ENCODE measurements around the gene SLC24A3. TPM values are rescaled to one million over a fixed set of nuclear protein-coding genes. Genes with fewer than 3 reads are reported as not detected.

The SLC24A3 gene
- total RNA-seq, 1 donor from 2014 or later = 0.79 TPM

GRCh38 chr20:19765266-19765665 lies 552.8 kb downstream of the SLC24A3 start:
- H3K4me3 ChIP-seq (ENCODE audit: insufficient read depth, low read depth, low read length) = no peak overlapping the region
- H3K79me2 ChIP-seq (ENCODE audit: insufficient read depth, low read length) = peaks cover 4% of the 10 kb centered on the region
- H3K4me1 ChIP-seq (ENCODE audit: insufficient read depth, low read length) = no peaks in the 10 kb centered on the region
- Mint-ChIP-seq H3K4me1 (ENCODE audit: low read depth, unreplicated experiment) (peaks cover 27% of the 10 kb centered on the region), H3K9me3 (ENCODE audit: unreplicated experiment) (no peaks in the 10 kb centered on the region), H3K27ac (ENCODE audit: unreplicated experiment) (no peak overlapping the region), H3K36me3 (ENCODE audit: low read depth, unreplicated experiment) (peaks cover 2% of the 10 kb centered on the region), H3K27me3 (ENCODE audit: low read depth, unreplicated experiment) (no peaks in the 10 kb centered on the region), H3K4me3 (ENCODE audit: unreplicated experiment) (no peak overlapping the region)
- H3K36me3 ChIP-seq (ENCODE audit: insufficient read depth, low read length) = no peaks in the 10 kb centered on the region
- H3K27me3 ChIP-seq (ENCODE audit: insufficient read depth, low read length) = no peaks in the 10 kb centered on the region
- no peak overlapping the region for H2AFZ ChIP-seq (ENCODE audit: low read depth, low read length)
- H3K9me3 ChIP-seq (ENCODE audit: insufficient read depth, low read depth, low read length) = no peaks in the 10 kb centered on the region
- H3K9ac ChIP-seq (ENCODE audit: low read length) = no peak overlapping the region
- H4K20me1 ChIP-seq (ENCODE audit: insufficient read depth, low read length) = peaks cover 18% of the 10 kb centered on the region
- DNase-seq (ENCODE audit: low read depth) = no peak
- TF ChIP-seq, protein P1, sequence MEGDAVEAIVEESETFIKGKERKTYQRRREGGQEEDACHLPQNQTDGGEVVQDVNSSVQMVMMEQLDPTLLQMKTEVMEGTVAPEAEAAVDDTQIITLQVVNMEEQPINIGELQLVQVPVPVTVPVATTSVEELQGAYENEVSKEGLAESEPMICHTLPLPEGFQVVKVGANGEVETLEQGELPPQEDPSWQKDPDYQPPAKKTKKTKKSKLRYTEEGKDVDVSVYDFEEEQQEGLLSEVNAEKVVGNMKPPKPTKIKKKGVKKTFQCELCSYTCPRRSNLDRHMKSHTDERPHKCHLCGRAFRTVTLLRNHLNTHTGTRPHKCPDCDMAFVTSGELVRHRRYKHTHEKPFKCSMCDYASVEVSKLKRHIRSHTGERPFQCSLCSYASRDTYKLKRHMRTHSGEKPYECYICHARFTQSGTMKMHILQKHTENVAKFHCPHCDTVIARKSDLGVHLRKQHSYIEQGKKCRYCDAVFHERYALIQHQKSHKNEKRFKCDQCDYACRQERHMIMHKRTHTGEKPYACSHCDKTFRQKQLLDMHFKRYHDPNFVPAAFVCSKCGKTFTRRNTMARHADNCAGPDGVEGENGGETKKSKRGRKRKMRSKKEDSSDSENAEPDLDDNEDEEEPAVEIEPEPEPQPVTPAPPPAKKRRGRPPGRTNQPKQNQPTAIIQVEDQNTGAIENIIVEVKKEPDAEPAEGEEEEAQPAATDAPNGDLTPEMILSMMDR (IDR thresholded peaks at IDR 0.05; ENCODE audit: insufficient read depth, low read depth, low read length) = no peak
- no peak for TF ChIP-seq EZH2 (IDR thresholded peaks at IDR 0.05; ENCODE audit: insufficient read depth, low read length)
- no peak overlapping the region for H3K27ac ChIP-seq (ENCODE audit: low read depth, low read length)
- no peak overlapping the region for H3K4me2 ChIP-seq (ENCODE audit: low read length)
- FAIRE-seq = no peak

- H3K79me2 ChIP-seq (ENCODE audit: insufficient read depth, low read length) = peaks cover 4% of the 10 kb centered on the region
- no peak overlapping the region for H2AFZ ChIP-seq (ENCODE audit: low read depth, low read length)
- H3K27ac Mint-ChIP-seq (ENCODE audit: unreplicated experiment) = no peak overlapping the region
- FAIRE-seq (no peak), DNase-seq (ENCODE audit: low read depth) (no peak)
- H3K9me3 ChIP-seq (ENCODE audit: insufficient read depth, low read depth, low read length) = no peaks in the 10 kb centered on the region
- TF ChIP-seq, protein P1 (IDR thresholded peaks at IDR 0.05; ENCODE audit: insufficient read depth, low read depth, low read length) = no peak
- no peak for TF ChIP-seq EZH2 (IDR thresholded peaks at IDR 0.05; ENCODE audit: insufficient read depth, low read length)
- no peak overlapping the region for H3K27ac ChIP-seq (ENCODE audit: low read depth, low read length)
- H3K4me1 Mint-ChIP-seq (ENCODE audit: low read depth, unreplicated experiment) = peaks cover 23% of the 10 kb centered on the region
- no peak overlapping the region for H3K4me3 ChIP-seq (ENCODE audit: insufficient read depth, low read depth, low read length)
- H3K27me3 ChIP-seq (ENCODE audit: insufficient read depth, low read length) = no peaks in the 10 kb centered on the region
- no peak overlapping the region for H3K9ac ChIP-seq (ENCODE audit: low read length)
- peaks cover 2% of the 10 kb centered on the region for H3K36me3 Mint-ChIP-seq (ENCODE audit: low read depth, unreplicated experiment)
- no peaks in the 10 kb centered on the region for H3K27me3 Mint-ChIP-seq (ENCODE audit: low read depth, unreplicated experiment)
- no peak overlapping the region for H3K4me2 ChIP-seq (ENCODE audit: low read length)
- no peak overlapping the region for H3K4me3 Mint-ChIP-seq (ENCODE audit: unreplicated experiment)
- peaks cover 12% of the 10 kb centered on the region for H4K20me1 ChIP-seq (ENCODE audit: insufficient read depth, low read length)
- H3K4me1 ChIP-seq (ENCODE audit: insufficient read depth, low read length) = no peaks in the 10 kb centered on the region
- no peaks in the 10 kb centered on the region for H3K9me3 Mint-ChIP-seq (ENCODE audit: unreplicated experiment)
- H3K36me3 ChIP-seq (ENCODE audit: insufficient read depth, low read length) = no peaks in the 10 kb centered on the region
Measured at GRCh38 chr20:19765913-19766312, 553.5 kb downstream of the SLC24A3 start.

- peaks cover 4% of the 10 kb centered on the region for H3K79me2 ChIP-seq (ENCODE audit: insufficient read depth, low read length)
- Mint-ChIP-seq H3K27ac (ENCODE audit: unreplicated experiment) (peak overlapping the region; percentile 42), H3K4me1 (ENCODE audit: low read depth, unreplicated experiment) (peaks cover 23% of the 10 kb centered on the region), H3K9me3 (ENCODE audit: unreplicated experiment) (no peaks in the 10 kb centered on the region), H3K4me3 (ENCODE audit: unreplicated experiment) (peak overlapping the region; percentile 35), H3K27me3 (ENCODE audit: low read depth, unreplicated experiment) (no peaks in the 10 kb centered on the region), H3K36me3 (ENCODE audit: low read depth, unreplicated experiment) (peaks cover 5% of the 10 kb centered on the region)
- no peak for TF ChIP-seq EZH2 (IDR thresholded peaks at IDR 0.05; ENCODE audit: insufficient read depth, low read length)
- TF ChIP-seq, protein P1 (IDR thresholded peaks at IDR 0.05; ENCODE audit: insufficient read depth, low read depth, low read length) = no peak
- no peaks in the 10 kb centered on the region for H3K27me3 ChIP-seq (ENCODE audit: insufficient read depth, low read length)
- no peak overlapping the region for H3K4me3 ChIP-seq (ENCODE audit: insufficient read depth, low read depth, low read length)
- H3K9ac ChIP-seq (ENCODE audit: low read length) = no peak overlapping the region
- no peak for FAIRE-seq
- DNase-seq (ENCODE audit: low read depth) = no peak
- H3K4me2 ChIP-seq (ENCODE audit: low read length) = no peak overlapping the region
- peaks cover 8% of the 10 kb centered on the region for H4K20me1 ChIP-seq (ENCODE audit: insufficient read depth, low read length)
- no peaks in the 10 kb centered on the region for H3K9me3 ChIP-seq (ENCODE audit: insufficient read depth, low read depth, low read length)
- H3K27ac ChIP-seq (ENCODE audit: low read depth, low read length) = no peak overlapping the region
- no peaks in the 10 kb centered on the region for H3K36me3 ChIP-seq (ENCODE audit: insufficient read depth, low read length)
- H3K4me1 ChIP-seq (ENCODE audit: insufficient read depth, low read length) = no peaks in the 10 kb centered on the region
- H2AFZ ChIP-seq (ENCODE audit: low read depth, low read length) = no peak overlapping the region
Measured at GRCh38 chr20:19767070-19767469, 554.6 kb downstream of the SLC24A3 start.

All from astrocyte (in vitro differentiated cells and primary cell).